ENCODE measurements around the gene FYB2.

Gene FYB2

DNA sequence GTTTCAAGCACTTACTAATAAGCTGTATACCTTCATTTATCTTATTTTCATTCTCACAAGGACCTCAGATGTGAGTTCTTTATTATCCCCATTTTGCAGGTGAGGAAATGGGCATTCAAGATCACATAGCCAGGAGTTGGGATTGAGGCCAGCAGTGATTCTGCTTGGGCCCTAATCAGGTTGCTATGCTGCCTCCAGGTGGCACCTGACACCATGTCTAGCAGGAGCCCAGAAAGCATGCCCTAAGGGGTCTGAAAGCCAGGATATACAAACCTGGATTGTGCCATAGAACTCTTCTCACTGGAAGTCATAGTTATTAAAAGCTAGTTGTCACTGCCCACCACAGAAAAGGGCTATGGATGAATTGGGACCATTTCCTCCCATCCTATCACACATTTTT, 61.1 kb downstream of the FYB2 start:
- TF ChIP-seq, protein P1, sequence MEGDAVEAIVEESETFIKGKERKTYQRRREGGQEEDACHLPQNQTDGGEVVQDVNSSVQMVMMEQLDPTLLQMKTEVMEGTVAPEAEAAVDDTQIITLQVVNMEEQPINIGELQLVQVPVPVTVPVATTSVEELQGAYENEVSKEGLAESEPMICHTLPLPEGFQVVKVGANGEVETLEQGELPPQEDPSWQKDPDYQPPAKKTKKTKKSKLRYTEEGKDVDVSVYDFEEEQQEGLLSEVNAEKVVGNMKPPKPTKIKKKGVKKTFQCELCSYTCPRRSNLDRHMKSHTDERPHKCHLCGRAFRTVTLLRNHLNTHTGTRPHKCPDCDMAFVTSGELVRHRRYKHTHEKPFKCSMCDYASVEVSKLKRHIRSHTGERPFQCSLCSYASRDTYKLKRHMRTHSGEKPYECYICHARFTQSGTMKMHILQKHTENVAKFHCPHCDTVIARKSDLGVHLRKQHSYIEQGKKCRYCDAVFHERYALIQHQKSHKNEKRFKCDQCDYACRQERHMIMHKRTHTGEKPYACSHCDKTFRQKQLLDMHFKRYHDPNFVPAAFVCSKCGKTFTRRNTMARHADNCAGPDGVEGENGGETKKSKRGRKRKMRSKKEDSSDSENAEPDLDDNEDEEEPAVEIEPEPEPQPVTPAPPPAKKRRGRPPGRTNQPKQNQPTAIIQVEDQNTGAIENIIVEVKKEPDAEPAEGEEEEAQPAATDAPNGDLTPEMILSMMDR (IDR thresholded peaks at IDR 0.05; ENCODE audit: control insufficient read depth, insufficient read depth, low read depth, low read length, missing control alignments), result no peak
- no peak for DNase-seq (ENCODE audit: low read depth)
- no peak overlapping the region for H3K4me3 ChIP-seq (ENCODE audit: control insufficient read depth, low read depth, low read length)

GRCh38 chr1:56755911-56756310, 63.3 kb downstream of the FYB2 start:
- no peak for DNase-seq (ENCODE audit: low read depth)
- H3K4me3 ChIP-seq (ENCODE audit: control insufficient read depth, low read depth, low read length), result no peak overlapping the region
- TF ChIP-seq, protein P1 (IDR thresholded peaks at IDR 0.05; ENCODE audit: control insufficient read depth, insufficient read depth, low read depth, low read length, missing control alignments), result no peak

GRCh38 chr1:56754708-56755479, 64.3 kb downstream of the FYB2 start:
- DNase-seq (ENCODE audit: low read depth), result no peak
- TF ChIP-seq, protein P1 (IDR thresholded peaks at IDR 0.05; ENCODE audit: control insufficient read depth, insufficient read depth, low read depth, low read length, missing control alignments), result no peak
- H3K4me3 ChIP-seq (ENCODE audit: control insufficient read depth, low read depth, low read length), result no peak overlapping the region

DNA sequence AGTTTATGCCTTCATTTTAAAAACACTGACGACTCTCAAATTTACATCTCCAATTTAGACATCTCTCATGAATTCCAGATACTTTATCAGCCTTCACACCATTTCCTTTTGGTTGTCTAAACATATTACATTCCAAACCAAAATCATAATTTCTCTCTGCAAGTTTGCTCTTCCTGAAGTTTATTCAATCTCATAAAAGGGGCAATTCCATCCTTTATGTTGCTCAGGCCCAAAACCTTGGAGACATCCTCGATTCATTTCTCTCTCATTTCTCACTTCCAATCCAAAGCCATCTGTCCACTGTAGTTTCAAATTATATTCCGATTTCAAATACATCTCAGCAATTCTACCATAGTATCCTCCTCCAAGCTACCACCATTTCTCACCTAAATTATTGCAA, 74.0 kb downstream of the FYB2 start:
- TF ChIP-seq, protein P1 (IDR thresholded peaks at IDR 0.05; ENCODE audit: control insufficient read depth, insufficient read depth, low read depth, low read length, missing control alignments), result no peak
- no peak for DNase-seq (ENCODE audit: low read depth)
- H3K4me3 ChIP-seq (ENCODE audit: control insufficient read depth, low read depth, low read length), result no peak overlapping the region

GRCh38 chr1:56728964-56729363, 90.2 kb downstream of the FYB2 start:
- no peak for DNase-seq (ENCODE audit: low read depth)
- TF ChIP-seq, protein P1 (IDR thresholded peaks at IDR 0.05; ENCODE audit: control insufficient read depth, insufficient read depth, low read depth, low read length, missing control alignments), result no peak
- no peak overlapping the region for H3K4me3 ChIP-seq (ENCODE audit: control insufficient read depth, low read depth, low read length)

- no peak for DNase-seq (ENCODE audit: low read depth)
- no peak overlapping the region for H3K4me3 ChIP-seq (ENCODE audit: control insufficient read depth, low read depth, low read length)
- TF ChIP-seq, protein P1 (IDR thresholded peaks at IDR 0.05; ENCODE audit: control insufficient read depth, insufficient read depth, low read depth, low read length, missing control alignments), result no peak
Measured at GRCh38 chr1:56726706-56727105, 92.5 kb downstream of the FYB2 start.

All from AG09309 (cell line).